ENCODE data around the gene PDGFA. TPM values are rescaled to one million over a fixed set of nuclear protein-coding genes. Genes with fewer than 3 reads are reported as not detected.

The PDGFA gene
- total RNA-seq, 4 donors from 2014 or later: 60.2 to 123 (median 104) TPM

DNA sequence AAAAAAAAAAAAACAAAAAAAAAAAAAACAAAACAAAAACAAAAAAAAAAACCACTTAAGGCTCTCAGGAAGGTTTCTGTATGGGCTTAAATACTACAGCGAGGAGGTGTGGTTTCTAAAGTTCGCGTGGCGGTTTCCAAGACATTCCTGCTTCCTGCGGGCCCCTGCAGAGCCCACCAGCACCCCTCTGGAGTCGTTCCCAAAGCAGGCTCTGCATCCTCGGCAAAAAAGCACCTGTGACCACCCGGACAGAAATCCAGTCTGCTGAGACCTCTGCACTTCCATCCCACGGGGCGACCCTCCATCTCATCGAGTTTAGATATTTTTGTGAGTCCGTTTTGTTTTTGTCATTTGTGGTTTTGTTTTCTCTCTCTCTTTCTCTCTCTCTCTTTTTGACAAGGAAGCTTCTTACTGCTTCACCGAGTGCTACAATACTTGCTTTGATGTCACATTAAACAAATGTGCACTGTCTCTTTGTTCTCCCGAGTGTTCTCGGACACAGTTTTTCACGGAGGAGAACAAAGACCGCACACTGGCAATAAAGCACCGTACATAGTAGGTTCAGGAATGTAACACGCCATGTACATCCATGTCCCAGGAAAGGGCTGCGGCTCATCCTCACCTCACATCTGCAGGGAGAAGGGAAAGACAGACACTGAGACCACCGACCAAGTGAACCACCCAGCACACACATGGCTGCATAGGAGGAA is 21.5 kb downstream of the PDGFA start:
- intact Hi-C loops (cut with DNase I; ENCODE audit: low total_unique reads) (no loop called here), in situ Hi-C loops (cut with MboI; ENCODE audit: low pct_ligation_motif_present in 1 of 4, low pct_unique_long_range_greater_than_20kb in 1 of 4, low sequenced_read_pairs in 3 of 4) (no loop called here)
- Histone ChIP-seq H3K36me3 (peaks cover 0 to 26% (median 9%) of the 10 kb centered on the region in 4 donors), H3K9me3 (no peaks in the 10 kb centered on the region), H3K4me1 (peaks cover 7 to 11% (median 9%) of the 10 kb centered on the region in 4 donors), H3K27me3 (no peaks in the 10 kb centered on the region), H3K27ac (no peak overlapping the region), H3K4me3 (no peak overlapping the region)
- DNase-seq: no peak
- WGBS, 2 donors (ENCODE audit: low coverage in 1 of 2): 80 to 85% methylated on average over 12 to 21 of the region's 21 CpGs
- TF ChIP-seq POLR2AphosphoS5 (IDR thresholded peaks at IDR 0.05): no peak
- no peak for TF ChIP-seq EP300 (IDR thresholded peaks at IDR 0.05; ENCODE audit: low read depth)
- TF ChIP-seq, protein P1, sequence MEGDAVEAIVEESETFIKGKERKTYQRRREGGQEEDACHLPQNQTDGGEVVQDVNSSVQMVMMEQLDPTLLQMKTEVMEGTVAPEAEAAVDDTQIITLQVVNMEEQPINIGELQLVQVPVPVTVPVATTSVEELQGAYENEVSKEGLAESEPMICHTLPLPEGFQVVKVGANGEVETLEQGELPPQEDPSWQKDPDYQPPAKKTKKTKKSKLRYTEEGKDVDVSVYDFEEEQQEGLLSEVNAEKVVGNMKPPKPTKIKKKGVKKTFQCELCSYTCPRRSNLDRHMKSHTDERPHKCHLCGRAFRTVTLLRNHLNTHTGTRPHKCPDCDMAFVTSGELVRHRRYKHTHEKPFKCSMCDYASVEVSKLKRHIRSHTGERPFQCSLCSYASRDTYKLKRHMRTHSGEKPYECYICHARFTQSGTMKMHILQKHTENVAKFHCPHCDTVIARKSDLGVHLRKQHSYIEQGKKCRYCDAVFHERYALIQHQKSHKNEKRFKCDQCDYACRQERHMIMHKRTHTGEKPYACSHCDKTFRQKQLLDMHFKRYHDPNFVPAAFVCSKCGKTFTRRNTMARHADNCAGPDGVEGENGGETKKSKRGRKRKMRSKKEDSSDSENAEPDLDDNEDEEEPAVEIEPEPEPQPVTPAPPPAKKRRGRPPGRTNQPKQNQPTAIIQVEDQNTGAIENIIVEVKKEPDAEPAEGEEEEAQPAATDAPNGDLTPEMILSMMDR (IDR thresholded peaks at IDR 0.05): no peak

DNA sequence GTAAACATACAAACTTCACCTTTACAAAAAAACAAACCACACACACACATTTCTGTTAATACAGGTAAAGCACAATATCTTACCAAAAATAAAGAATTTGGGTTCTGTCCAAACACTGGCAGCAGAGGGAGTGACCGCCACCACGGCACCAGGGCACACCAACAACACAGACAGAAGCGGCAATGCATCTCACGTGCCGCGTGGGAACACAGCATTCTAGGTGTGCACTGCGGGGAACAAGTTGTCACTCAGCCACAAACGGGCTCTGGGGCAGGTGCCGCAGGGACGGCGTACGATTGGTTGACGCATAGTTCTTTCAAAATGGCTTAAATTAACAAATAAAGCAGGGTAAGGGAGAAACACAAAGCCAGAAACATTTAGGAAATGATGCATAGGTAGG is 22.3 kb downstream of the PDGFA start:
- intact Hi-C loops (cut with DNase I; ENCODE audit: low total_unique reads): no loop called here
- peaks cover 0 to 26% (median 9%) of the 10 kb centered on the region in 4 donors for H3K36me3 ChIP-seq
- H3K27me3 ChIP-seq: no peaks in the 10 kb centered on the region
- WGBS, 2 donors (ENCODE audit: low coverage in 1 of 2): 83 to 97% methylated on average over 6 to 13 of the region's 13 CpGs
- in situ Hi-C loops (cut with MboI; ENCODE audit: low pct_ligation_motif_present in 1 of 4, low pct_unique_long_range_greater_than_20kb in 1 of 4, low sequenced_read_pairs in 3 of 4): no loop called here
- H3K4me3 ChIP-seq: no peak overlapping the region
- TF ChIP-seq POLR2AphosphoS5 (IDR thresholded peaks at IDR 0.05) (no peak), POLR2A (IDR thresholded peaks at IDR 0.05) (no peak), EP300 (IDR thresholded peaks at IDR 0.05; ENCODE audit: low read depth) (no peak)
- TF ChIP-seq, protein P1 (IDR thresholded peaks at IDR 0.05): no peak
- H3K27ac ChIP-seq: no peak overlapping the region
- no peak for DNase-seq
- H3K9me3 ChIP-seq: no peaks in the 10 kb centered on the region
- H3K4me1 ChIP-seq: peaks cover 3 to 5% (median 4%) of the 10 kb centered on the region in 4 donors

DNA sequence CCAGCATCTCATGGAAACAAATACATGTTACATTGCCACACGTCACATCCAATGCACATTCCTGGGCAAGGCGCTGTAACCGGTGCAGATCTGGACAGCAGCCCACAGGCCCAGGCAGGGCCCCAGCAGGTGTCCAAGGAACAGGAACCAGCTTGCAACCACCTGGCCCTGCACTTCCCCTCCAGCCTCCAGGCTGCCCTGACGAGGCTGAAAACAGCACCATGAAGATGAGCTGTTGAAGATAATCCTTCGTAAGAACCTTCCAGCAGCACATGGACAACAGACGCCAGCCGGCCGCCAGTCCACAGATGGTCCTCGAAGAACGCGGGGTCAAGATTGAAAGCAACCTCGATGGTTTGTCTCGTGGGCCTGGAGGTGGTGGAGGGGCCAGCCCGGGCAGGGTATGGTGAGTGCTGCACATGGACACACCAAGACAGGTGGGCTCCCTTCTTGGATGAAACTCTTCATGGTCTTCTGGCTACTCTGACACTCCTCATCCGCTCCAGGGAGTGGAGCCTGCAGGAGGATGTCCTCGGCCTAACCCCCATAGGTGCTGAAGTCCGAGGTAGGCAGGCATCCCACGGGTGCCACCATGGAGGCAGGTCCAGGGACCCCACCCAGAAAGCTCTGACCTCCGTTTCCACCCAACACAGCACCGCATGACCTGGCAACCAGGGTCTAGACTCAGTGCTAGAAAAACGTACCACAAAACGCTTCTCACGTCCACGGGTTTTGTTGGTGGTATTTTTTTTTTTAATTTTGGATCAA is 22.9 kb downstream of the PDGFA start:
- Histone ChIP-seq H3K4me3 (no peak overlapping the region), H3K36me3 (peaks cover 0 to 26% (median 9%) of the 10 kb centered on the region in 4 donors), H3K4me1 (no peaks in the 10 kb centered on the region), H3K27me3 (no peaks in the 10 kb centered on the region), H3K27ac (no peak overlapping the region), H3K9me3 (no peaks in the 10 kb centered on the region)
- 72 to 80% methylated on average over 7 to 24 of the region's 24 CpGs for WGBS, 2 donors (ENCODE audit: low coverage in 1 of 2)
- DNase-seq: no peak
- intact Hi-C loops (cut with DNase I; ENCODE audit: low total_unique reads): no loop called here
- in situ Hi-C loops (cut with MboI; ENCODE audit: low pct_ligation_motif_present in 1 of 4, low pct_unique_long_range_greater_than_20kb in 1 of 4, low sequenced_read_pairs in 3 of 4): no loop called here
- TF ChIP-seq POLR2A (IDR thresholded peaks at IDR 0.05) (no peak), POLR2AphosphoS5 (IDR thresholded peaks at IDR 0.05) (no peak), EP300 (IDR thresholded peaks at IDR 0.05; ENCODE audit: low read depth) (no peak)
- TF ChIP-seq, protein P1 (IDR thresholded peaks at IDR 0.05): no peak

DNA sequence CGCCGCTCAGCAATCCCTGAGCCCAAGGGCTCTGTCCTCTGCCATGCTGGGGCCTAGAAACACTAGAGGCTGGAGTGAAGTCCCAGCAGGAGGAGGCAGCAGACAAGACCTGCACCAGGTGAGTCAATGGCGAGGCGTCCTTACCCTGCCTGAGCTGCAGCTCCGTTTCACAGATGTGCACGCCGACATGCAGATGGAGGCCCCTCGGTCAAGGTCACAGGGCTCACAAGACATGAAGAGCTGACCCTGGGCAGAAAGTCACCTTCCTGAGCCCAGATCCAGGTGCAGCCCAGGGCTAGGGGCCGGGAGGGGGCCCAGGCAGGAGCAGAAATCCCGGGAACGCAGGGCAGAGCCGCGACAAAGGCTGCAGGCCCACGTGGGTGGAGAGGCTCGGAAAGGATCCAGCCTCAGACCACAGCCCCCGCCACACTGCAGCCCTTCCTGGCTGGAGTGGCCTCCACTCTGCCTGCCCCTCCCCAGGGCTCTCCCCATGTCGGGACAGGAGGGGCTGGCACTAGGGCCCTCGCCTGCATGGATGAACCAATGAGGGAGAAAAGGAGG is 23.8 kb downstream of the PDGFA start:
- no peak for DNase-seq
- no peak overlapping the region for H3K27ac ChIP-seq
- H3K4me1 ChIP-seq: no peaks in the 10 kb centered on the region
- H3K9me3 ChIP-seq: no peaks in the 10 kb centered on the region
- peaks cover 0 to 20% (median 5%) of the 10 kb centered on the region in 4 donors for H3K36me3 ChIP-seq
- no peak overlapping the region for H3K4me3 ChIP-seq
- WGBS, 2 donors (ENCODE audit: low coverage in 1 of 2): 88% methylated on average over 17 of the region's 18 CpGs; no CpG with 5 or more reads in 1 of the 2 donors
- intact Hi-C loops (cut with DNase I; ENCODE audit: low total_unique reads): no loop called here
- H3K27me3 ChIP-seq: no peaks in the 10 kb centered on the region
- TF ChIP-seq EP300 (IDR thresholded peaks at IDR 0.05; ENCODE audit: low read depth) (no peak), POLR2A (IDR thresholded peaks at IDR 0.05) (no peak), POLR2AphosphoS5 (IDR thresholded peaks at IDR 0.05) (no peak)
- TF ChIP-seq, protein P1 (IDR thresholded peaks at IDR 0.05): no peak
- in situ Hi-C loops (cut with MboI; ENCODE audit: low pct_ligation_motif_present in 1 of 4, low pct_unique_long_range_greater_than_20kb in 1 of 4, low sequenced_read_pairs in 3 of 4): no loop called here
